Measurements from ENCODE around the gene CNTN5.
"Not testable (repeated sequence)": the region's sequence is repeated elsewhere in the genome, so short reads cannot be mapped to it uniquely, and the experiment has no call there.

The CNTN5 gene

GRCh38 chr11:100269516-100269915 lies 1248.8 kb downstream of the CNTN5 start:
- no peak for DNase-seq

GRCh38 chr11:100273066-100273815 lies 1252.5 kb downstream of the CNTN5 start:
- no peak for DNase-seq

GRCh38 chr11:100274466-100274865 lies 1253.7 kb downstream of the CNTN5 start:
- DNase-seq, result not testable (repeated sequence)

GRCh38 chr11:100294748-100295147 lies 1274.0 kb downstream of the CNTN5 start:
- no peak for DNase-seq

- no peak for DNase-seq
Observed at GRCh38 chr11:100296051-100296679, 1275.4 kb downstream of the CNTN5 start.

GRCh38 chr11:100297516-100297915 lies 1276.8 kb downstream of the CNTN5 start:
- DNase-seq, result no peak

- no peak for DNase-seq
Observed at GRCh38 chr11:100302824-100303223, 1282.1 kb downstream of the CNTN5 start.

- DNase-seq, result no peak
Observed at GRCh38 chr11:100303897-100304296, 1283.1 kb downstream of the CNTN5 start.

GRCh38 chr11:100308202-100308601 lies 1287.5 kb downstream of the CNTN5 start:
- DNase-seq, result no peak

- no peak for DNase-seq
Observed at GRCh38 chr11:100315946-100316345, 1295.2 kb downstream of the CNTN5 start.

GRCh38 chr11:100316952-100317351 lies 1296.2 kb downstream of the CNTN5 start:
- DNase-seq, result no peak

- no peak for DNase-seq
Observed at GRCh38 chr11:100319691-100320090, 1298.9 kb downstream of the CNTN5 start.

- DNase-seq, result no peak
Observed at GRCh38 chr11:100328626-100329340, 1308.0 kb downstream of the CNTN5 start.

- no peak for DNase-seq
Observed at GRCh38 chr11:100329352-100329751, 1308.6 kb downstream of the CNTN5 start.

- no peak for DNase-seq
Observed at GRCh38 chr11:100336873-100337272, 1316.1 kb downstream of the CNTN5 start.

GRCh38 chr11:100338144-100338840 lies 1317.5 kb downstream of the CNTN5 start:
- DNase-seq, result no peak

- no peak for DNase-seq
Observed at GRCh38 chr11:100340466-100341319, 1319.9 kb downstream of the CNTN5 start.

GRCh38 chr11:100353083-100353482 lies 1332.3 kb downstream of the CNTN5 start:
- DNase-seq, result no peak

GRCh38 chr11:100354736-100355135 lies 1334.0 kb downstream of the CNTN5 start:
- DNase-seq, result no peak

- no peak for DNase-seq
Observed at GRCh38 chr11:100356035-100356434, 1335.3 kb downstream of the CNTN5 start.

- no peak for DNase-seq
Observed at GRCh38 chr11:100359281-100359680, 1338.5 kb downstream of the CNTN5 start.

- DNase-seq, result no peak
Observed at GRCh38 chr11:100367892-100368291, 1347.1 kb downstream of the CNTN5 start.
